H1 (cell line): Measurements from ENCODE around the gene ROR1. TPM values are rescaled to one million over a fixed set of nuclear protein-coding genes. Genes with fewer than 3 reads are reported as not detected.

Source experiments
- BACH1 ChIP-seq: IDR thresholded peaks from 2 replicates; pipeline ENCODE4 v1.6.1; 2012; ENCODE audit warnings: low read length, improper control_type of control experiment
- JUND ChIP-seq: IDR thresholded peaks from 2 replicates; pipeline ENCODE4 v1.6.1; 2011; ENCODE audit warnings: mild to moderate bottlenecking, improper control_type of control experiment, low read length
- KDM1A ChIP-seq: fragments of 200-600, 300-600 bp; sonication (generic); IDR thresholded peaks from 2 replicates; pipeline ENCODE4 v1.7.1; 2016; ENCODE audit warnings: mild to moderate bottlenecking, low read length, borderline replicate concordance
- SIN3A ChIP-seq, 2 experiments: IDR thresholded peaks in 1 of 2; conservative IDR thresholded peaks in 1 of 2; 2 replicates each; pipeline ENCODE4 v1.6.1; 2011 to 2012; ENCODE audit warnings: low read length in 2 of 2, improper control_type of control experiment in 1 of 2, low read depth in 1 of 2, mild to moderate bottlenecking in 1 of 2
- SP2 ChIP-seq: IDR thresholded peaks from 2 replicates; pipeline ENCODE4 v1.6.1; 2012; ENCODE audit warnings: mild to moderate bottlenecking, low read length, inconsistent platforms
- TCF12 ChIP-seq: IDR thresholded peaks from 2 replicates; pipeline ENCODE4 v1.6.1; 2011; ENCODE audit warnings: low read depth, mild to moderate bottlenecking, low read length
- TEAD4 ChIP-seq: IDR thresholded peaks from 2 replicates; pipeline ENCODE4 v1.6.1; 2012; ENCODE audit warnings: low read depth, low read length, inconsistent platforms, mixed read lengths
- YY1 ChIP-seq: IDR thresholded peaks from 2 replicates; pipeline ENCODE4 v1.6.1; 2011; ENCODE audit warnings: low read depth, mild to moderate bottlenecking, low read length
- polyA plus RNA-seq, 7 experiments: library from polyadenylated mRNA; depleted of rRNA in 3 of 7; stranded (reverse) in 5 of 7; unstranded in 2 of 7; fragments of >200 nt in 5 of 7; fragments of 200-250 nt in 2 of 7; gene quantifications; 1 replicate in 5 of 7; 2 replicates in 1 of 7; 4 replicates in 1 of 7; pipeline versions ENCODE4 v1.2.1 to v1.2.3, GENCODE V29; 2011 to 2013; ENCODE audit warnings: missing spikeins in 2 of 7, mixed read lengths in 2 of 7
- total RNA-seq: library from RNA; stranded (reverse); fragmentation: NEBNext Ultra II Directional; extraction: Animal tissue kit (Norgen Biotek cat#: 25700); gene quantifications from 2 replicates; pipeline ENCODE4 v1.2.1, GENCODE V29; 2021
- TF ChIP-seq, protein P1 (sequence below): fragments of 300-600 bp; sonication (generic); IDR thresholded peaks from 2 replicates; pipeline ENCODE4 v1.7.1; 2012; ENCODE audit warnings: low read length, moderate library complexity, mild to moderate bottlenecking, inconsistent platforms; ENCODE audit not compliant: insufficient replicate concordance

Gene ROR1
- total and polyA plus RNA-seq, 2 of the 8 experiments (the other 6 are each of a cell fraction or from before 2014, with no cell fraction given), result 33.6 to 73.6 TPM

DNA sequence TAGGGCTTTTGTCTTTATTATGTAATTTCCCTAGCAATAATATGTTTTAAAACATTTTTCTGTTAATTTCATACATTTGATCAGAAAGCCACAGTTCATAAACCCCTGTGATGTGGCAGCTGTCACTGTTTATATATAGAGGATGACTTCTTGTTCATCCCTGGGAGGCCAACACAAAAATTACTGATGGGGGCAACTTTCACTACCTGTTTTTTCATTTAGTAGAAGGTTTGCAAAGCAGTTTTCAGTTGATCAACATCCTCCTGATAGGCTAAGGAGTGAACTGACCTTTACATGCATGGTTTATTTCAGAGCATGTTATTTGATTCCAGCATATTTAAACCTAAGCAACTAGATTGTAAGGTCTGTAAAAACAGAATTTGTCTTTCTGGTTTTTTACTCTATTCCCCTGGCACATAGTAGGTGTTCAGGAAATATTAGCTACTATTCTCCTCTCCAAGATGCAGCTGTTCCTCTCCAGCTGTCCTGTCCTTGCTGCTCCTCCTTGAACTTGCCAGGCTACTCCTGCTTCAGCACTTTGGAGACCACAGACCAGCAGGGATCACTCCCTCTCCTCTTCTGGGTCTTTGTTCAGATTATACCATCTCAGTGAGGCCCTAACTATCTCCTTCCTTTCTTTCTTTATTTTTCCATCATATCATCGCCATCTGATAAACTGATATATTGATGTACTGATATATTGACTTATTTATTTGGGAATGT, 54.7 kb downstream of the ROR1 start (continued):
- TF ChIP-seq, protein P1, sequence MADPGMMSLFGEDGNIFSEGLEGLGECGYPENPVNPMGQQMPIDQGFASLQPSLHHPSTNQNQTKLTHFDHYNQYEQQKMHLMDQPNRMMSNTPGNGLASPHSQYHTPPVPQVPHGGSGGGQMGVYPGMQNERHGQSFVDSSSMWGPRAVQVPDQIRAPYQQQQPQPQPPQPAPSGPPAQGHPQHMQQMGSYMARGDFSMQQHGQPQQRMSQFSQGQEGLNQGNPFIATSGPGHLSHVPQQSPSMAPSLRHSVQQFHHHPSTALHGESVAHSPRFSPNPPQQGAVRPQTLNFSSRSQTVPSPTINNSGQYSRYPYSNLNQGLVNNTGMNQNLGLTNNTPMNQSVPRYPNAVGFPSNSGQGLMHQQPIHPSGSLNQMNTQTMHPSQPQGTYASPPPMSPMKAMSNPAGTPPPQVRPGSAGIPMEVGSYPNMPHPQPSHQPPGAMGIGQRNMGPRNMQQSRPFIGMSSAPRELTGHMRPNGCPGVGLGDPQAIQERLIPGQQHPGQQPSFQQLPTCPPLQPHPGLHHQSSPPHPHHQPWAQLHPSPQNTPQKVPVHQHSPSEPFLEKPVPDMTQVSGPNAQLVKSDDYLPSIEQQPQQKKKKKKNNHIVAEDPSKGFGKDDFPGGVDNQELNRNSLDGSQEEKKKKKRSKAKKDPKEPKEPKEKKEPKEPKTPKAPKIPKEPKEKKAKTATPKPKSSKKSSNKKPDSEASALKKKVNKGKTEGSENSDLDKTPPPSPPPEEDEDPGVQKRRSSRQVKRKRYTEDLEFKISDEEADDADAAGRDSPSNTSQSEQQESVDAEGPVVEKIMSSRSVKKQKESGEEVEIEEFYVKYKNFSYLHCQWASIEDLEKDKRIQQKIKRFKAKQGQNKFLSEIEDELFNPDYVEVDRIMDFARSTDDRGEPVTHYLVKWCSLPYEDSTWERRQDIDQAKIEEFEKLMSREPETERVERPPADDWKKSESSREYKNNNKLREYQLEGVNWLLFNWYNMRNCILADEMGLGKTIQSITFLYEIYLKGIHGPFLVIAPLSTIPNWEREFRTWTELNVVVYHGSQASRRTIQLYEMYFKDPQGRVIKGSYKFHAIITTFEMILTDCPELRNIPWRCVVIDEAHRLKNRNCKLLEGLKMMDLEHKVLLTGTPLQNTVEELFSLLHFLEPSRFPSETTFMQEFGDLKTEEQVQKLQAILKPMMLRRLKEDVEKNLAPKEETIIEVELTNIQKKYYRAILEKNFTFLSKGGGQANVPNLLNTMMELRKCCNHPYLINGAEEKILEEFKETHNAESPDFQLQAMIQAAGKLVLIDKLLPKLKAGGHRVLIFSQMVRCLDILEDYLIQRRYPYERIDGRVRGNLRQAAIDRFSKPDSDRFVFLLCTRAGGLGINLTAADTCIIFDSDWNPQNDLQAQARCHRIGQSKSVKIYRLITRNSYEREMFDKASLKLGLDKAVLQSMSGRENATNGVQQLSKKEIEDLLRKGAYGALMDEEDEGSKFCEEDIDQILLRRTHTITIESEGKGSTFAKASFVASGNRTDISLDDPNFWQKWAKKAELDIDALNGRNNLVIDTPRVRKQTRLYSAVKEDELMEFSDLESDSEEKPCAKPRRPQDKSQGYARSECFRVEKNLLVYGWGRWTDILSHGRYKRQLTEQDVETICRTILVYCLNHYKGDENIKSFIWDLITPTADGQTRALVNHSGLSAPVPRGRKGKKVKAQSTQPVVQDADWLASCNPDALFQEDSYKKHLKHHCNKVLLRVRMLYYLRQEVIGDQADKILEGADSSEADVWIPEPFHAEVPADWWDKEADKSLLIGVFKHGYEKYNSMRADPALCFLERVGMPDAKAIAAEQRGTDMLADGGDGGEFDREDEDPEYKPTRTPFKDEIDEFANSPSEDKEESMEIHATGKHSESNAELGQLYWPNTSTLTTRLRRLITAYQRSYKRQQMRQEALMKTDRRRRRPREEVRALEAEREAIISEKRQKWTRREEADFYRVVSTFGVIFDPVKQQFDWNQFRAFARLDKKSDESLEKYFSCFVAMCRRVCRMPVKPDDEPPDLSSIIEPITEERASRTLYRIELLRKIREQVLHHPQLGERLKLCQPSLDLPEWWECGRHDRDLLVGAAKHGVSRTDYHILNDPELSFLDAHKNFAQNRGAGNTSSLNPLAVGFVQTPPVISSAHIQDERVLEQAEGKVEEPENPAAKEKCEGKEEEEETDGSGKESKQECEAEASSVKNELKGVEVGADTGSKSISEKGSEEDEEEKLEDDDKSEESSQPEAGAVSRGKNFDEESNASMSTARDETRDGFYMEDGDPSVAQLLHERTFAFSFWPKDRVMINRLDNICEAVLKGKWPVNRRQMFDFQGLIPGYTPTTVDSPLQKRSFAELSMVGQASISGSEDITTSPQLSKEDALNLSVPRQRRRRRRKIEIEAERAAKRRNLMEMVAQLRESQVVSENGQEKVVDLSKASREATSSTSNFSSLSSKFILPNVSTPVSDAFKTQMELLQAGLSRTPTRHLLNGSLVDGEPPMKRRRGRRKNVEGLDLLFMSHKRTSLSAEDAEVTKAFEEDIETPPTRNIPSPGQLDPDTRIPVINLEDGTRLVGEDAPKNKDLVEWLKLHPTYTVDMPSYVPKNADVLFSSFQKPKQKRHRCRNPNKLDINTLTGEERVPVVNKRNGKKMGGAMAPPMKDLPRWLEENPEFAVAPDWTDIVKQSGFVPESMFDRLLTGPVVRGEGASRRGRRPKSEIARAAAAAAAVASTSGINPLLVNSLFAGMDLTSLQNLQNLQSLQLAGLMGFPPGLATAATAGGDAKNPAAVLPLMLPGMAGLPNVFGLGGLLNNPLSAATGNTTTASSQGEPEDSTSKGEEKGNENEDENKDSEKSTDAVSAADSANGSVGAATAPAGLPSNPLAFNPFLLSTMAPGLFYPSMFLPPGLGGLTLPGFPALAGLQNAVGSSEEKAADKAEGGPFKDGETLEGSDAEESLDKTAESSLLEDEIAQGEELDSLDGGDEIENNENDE, result no peak
- TF ChIP-seq KDM1A (no peak), JUND (no peak), SIN3A (conservative IDR thresholded peaks at IDR 0.05 in 1 of 2, IDR thresholded peaks at IDR 0.05 in 1 of 2; ENCODE audit: low read depth in 1 of 2, low read length in 2 of 2) (no peak), TCF12 (no peak), TEAD4 (no peak), SP2 (no peak), YY1 (no peak), BACH1 (no peak)
